HepG2 (cell line): ENCODE results near the gene CHRD. TPM values are rescaled to one million over a fixed set of nuclear protein-coding genes. Genes with fewer than 3 reads are reported as not detected.

ENCODE experiments used
- DZIP1 ChIP-seq: sonication (generic); formaldehyde crosslinking; IDR thresholded peaks from 2 replicates; pipeline ENCODE4 v1.5.0; 2020; ENCODE audit warnings: mild to moderate bottlenecking, missing genetic modification reagents
- HDAC1 ChIP-seq: sonication (generic); formaldehyde crosslinking; IDR thresholded peaks from 2 replicates; pipeline ENCODE4 v1.5.1; 2020; ENCODE audit warnings: mild to moderate bottlenecking, missing genetic modification reagents
- MLLT10 ChIP-seq: sonication (generic); formaldehyde crosslinking; IDR thresholded peaks from 2 replicates; pipeline ENCODE4 v1.4.0; 2020; ENCODE audit warnings: missing genetic modification reagents
- NFKB2 ChIP-seq: sonication (generic); formaldehyde crosslinking; IDR thresholded peaks from 2 replicates; pipeline ENCODE4 v1.4.0; 2020; ENCODE audit warnings: missing genetic modification reagents, borderline replicate concordance
- SETDB1 ChIP-seq: sonication (generic); formaldehyde crosslinking; IDR thresholded peaks from 2 replicates; pipeline ENCODE4 v1.5.1; 2020; ENCODE audit warnings: missing genetic modification reagents, mild to moderate bottlenecking, borderline replicate concordance
- TOPORS ChIP-seq: sonication (generic); formaldehyde crosslinking; IDR thresholded peaks from 2 replicates; pipeline ENCODE4 v1.8.0; 2023; ENCODE audit warnings: mild to moderate bottlenecking, missing genetic modification reagents
- ZBTB40 ChIP-seq, 2 experiments: fragments of 450-650 bp in 1 of 2; sonication (generic) in 1 of 2; formaldehyde crosslinking in 1 of 2; IDR thresholded peaks; 2 replicates each; pipeline versions ENCODE4 v1.6.1 to v1.8.0; 2016 to 2022; ENCODE audit warnings: antibody characterized with exemption in 1 of 2, mild to moderate bottlenecking in 1 of 2, missing genetic modification reagents in 1 of 2
- ZKSCAN8 ChIP-seq: IDR thresholded peaks from 2 replicates; pipeline ENCODE4 v1.6.1; 2016; ENCODE audit warnings: borderline replicate concordance, missing genetic modification reagents, missing compliant biosample characterization
- ZNF546 ChIP-seq: sonication (generic); formaldehyde crosslinking; conservative IDR thresholded peaks from 2 replicates; pipeline ENCODE4 v1.8.1; 2023; ENCODE audit warnings: mild to moderate bottlenecking, missing genetic modification reagents
- ZNF670 ChIP-seq: sonication (generic); formaldehyde crosslinking; IDR thresholded peaks from 2 replicates; pipeline ENCODE4 v1.8.0; 2022; ENCODE audit warnings: mild to moderate bottlenecking, missing genetic modification reagents, borderline replicate concordance
- ZNF788 ChIP-seq: sonication (generic); formaldehyde crosslinking; IDR thresholded peaks from 2 replicates; pipeline ENCODE4 v1.5.0; 2020; ENCODE audit warnings: mild to moderate bottlenecking, missing genetic modification reagents, borderline replicate concordance
- ZNF800 ChIP-seq: sonication (generic); formaldehyde crosslinking; IDR thresholded peaks from 2 replicates; pipeline ENCODE4 v1.4.0; 2020; ENCODE audit warnings: missing genetic modification reagents
- polyA plus RNA-seq, 8 experiments: library from polyadenylated mRNA; depleted of rRNA in 3 of 8; stranded (reverse) in 7 of 8; unstranded in 1 of 8; fragments of >200 nt; fragmentation: Illumina TruSeq in 4 of 8; extraction: Trizol in 4 of 8; gene quantifications; 2 replicates each; pipeline versions ENCODE4 v1.2.1 to v1.2.3, GENCODE V29; 2011 to 2016; ENCODE audit warnings: low read depth in 4 of 8, missing spikeins in 1 of 8, mixed read lengths in 1 of 8; ENCODE audit not compliant: insufficient read depth in 1 of 8
- total RNA-seq, 5 experiments: library from RNA; depleted of rRNA; stranded (reverse); fragments of >200 nt; fragmentation: Illumina TruSeq; extraction: Trizol; gene quantifications; 2 replicates each; pipeline ENCODE4 v1.2.3, GENCODE V29; 2016; ENCODE audit warnings: low read depth in 1 of 5

CHRD gene
- total and polyA plus RNA-seq, 2 of the 13 experiments (the other 11 are each of a cell fraction or from before 2014, with no cell fraction given), result 22.2 to 35.2 TPM

- TF ChIP-seq ZNF546 (CRISPR knock-in tag) (0 out of 2 replicates have a peak, but pooled peaks have one; percentile 61), TOPORS (CRISPR knock-in tag) (peak; percentile 74; the same call in 1 of the 2 replicates), ZNF800 (CRISPR knock-in tag) (no peak), HDAC1 (CRISPR knock-in tag) (peak; percentile 85), ZBTB40 (IDR thresholded peaks at IDR 0.05) (no peak), ZBTB40 (CRISPR knock-in tag; IDR thresholded peaks at IDR 0.05) (peak; percentile 62; the same call in 1 of the 2 replicates), MLLT10 (CRISPR knock-in tag) (no peak), DZIP1 (no peak), ZNF670 (CRISPR knock-in tag) (peak; percentile 79; the same call in 1 of the 2 replicates), NFKB2 (no peak), ZKSCAN8 (CRISPR knock-in tag) (no peak), SETDB1 (CRISPR knock-in tag) (no peak), ZNF788 (CRISPR knock-in tag) (peak; percentile 83)
Observed at GRCh38 chr3:184335661-184336546, 44.0 kb upstream of the CHRD start (continued).
